ENCODE measurements around the gene PODXL.
"Not testable (repeated sequence)": the region's sequence is repeated elsewhere in the genome, so short reads cannot be mapped to it uniquely, and the experiment has no call there.

The PODXL gene

DNA sequence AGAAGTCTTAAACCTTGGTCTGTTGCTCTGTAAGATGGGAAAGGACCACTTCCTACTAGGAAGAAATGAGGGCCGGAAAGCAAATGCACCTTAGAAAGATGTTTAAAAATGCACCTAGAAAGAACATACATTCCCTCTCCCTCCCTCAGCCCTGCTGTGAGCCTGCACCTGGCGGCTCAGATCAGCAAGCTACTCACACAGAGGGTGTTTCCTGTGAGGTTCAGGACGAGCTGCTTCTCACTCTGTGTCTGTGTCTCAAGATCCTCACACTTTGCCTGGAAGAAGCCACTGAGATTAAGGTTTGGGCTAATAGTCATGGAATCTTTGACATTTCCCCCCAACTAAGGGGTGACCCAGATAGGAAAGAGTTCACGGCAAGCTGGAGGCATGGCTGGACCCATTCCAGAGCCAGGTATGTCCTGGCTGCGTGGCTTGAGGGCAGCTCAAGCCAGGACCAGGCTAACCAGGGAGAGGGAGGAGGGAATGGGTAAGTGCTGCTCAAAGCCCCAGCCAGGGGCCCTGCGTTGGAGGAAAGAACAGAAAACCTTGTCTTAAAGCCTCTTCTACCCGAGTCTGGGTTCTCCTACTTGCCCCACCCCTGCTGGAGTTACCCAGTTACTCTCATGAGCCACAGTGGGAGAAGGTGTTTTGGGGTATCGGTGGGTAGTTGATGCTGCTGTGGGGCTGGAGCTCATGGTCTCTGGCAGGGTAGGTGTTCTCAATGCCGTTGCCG lies 47.5 kb downstream of the PODXL start:
- no peak for DNase-seq (ENCODE audit: low read depth)

DNA sequence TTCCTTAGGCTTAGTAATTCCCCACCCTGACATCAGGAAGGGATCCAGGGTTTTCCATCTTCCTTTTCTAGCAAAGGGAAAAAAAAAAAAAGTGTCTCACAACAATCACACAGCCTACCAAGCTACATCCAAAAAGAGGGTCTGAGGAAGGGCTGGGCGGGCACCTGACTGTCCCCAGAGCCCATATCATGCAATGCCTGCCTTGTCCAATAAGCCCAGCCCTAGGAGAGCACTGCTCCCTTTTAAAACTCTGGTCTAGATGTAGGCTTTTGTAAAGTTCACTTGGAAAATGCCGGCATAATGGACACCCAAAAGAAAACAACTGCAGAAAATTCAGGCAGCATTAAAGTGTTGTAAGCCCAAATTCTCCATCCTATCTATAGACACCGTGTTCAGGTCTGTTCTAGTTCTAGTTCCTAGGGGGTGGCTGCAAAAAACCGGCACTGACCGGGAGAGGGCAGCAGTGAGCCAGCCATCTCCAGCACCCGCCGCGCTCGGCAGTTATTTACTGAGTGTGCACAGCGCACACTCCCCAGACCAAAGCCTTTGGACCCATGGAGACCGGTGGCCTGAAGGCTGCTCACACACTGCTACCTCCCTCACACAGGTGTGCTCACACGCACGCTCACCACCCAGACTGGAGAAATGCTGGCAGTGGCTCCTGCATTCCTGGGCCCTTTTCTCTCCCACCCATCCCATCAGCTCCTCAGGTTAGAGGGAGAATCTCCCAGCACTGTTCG lies 48.7 kb downstream of the PODXL start:
- peak; percentile 77 for DNase-seq (ENCODE audit: low read depth)

DNA sequence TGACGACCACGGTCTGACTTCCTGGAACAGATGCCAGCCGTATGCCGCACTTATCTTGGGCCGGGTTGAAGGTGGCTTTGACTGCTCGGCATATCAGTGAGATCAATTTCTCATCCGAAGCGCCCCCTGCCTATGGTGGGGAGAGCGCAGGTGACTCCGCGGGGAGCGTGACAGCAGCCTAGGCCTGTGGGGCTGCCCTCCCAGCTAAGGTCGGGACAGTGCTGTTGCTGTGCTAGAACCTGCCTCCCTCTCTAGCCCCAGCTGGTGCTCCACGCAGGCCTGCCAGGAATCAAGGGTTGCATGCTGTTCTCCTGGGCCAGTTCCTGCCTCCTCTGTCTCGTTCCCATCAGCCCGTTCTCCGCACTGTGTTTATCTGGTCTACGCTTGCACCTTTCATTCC lies 49.8 kb downstream of the PODXL start:
- no peak for DNase-seq (ENCODE audit: low read depth)

DNA sequence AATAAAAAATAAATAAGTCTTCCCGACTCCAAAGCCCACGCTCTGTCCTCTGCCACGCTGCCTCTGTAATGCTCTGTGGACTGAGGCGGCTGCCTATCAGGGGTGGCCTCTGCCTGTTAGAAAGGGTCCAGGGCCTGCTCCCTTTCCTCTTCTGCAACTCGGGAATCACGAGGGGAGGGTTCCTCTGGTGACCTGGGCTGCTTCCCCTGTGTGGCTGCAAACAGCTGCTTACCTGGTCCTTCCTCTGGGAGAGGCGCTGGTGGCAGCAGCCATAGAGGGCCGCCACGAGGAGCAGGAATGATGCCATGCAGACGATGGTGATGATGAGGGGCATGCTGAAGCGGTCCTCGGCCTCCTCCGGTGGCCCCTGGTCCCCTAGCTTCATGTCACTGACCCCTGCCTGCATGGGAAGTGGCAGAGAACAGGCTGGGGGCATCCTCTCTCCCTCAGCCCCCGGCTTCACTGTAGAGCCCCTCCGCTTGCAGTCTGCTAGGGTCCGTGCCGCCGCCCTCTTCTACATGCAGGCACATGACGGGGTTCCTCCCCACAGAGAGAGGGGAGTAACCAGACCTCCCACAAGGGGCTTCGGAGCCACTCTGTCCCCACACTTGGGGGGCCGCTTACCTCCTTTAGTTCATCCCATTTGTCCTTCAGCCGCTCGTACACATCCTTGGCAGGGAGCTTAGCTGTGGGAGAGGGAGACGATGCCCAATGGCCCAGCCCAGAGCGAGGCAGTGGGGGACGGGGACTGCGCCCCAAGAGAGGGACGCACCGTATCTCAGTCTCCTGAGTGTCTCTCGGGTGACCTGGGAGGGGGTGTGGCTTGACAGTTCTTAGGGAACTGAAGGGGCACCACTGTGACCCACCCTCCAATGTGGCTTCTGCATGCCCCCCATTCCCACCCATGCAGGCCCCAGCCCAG lies 50.5 kb downstream of the PODXL start:
- DNase-seq (ENCODE audit: low read depth) = no peak

DNA sequence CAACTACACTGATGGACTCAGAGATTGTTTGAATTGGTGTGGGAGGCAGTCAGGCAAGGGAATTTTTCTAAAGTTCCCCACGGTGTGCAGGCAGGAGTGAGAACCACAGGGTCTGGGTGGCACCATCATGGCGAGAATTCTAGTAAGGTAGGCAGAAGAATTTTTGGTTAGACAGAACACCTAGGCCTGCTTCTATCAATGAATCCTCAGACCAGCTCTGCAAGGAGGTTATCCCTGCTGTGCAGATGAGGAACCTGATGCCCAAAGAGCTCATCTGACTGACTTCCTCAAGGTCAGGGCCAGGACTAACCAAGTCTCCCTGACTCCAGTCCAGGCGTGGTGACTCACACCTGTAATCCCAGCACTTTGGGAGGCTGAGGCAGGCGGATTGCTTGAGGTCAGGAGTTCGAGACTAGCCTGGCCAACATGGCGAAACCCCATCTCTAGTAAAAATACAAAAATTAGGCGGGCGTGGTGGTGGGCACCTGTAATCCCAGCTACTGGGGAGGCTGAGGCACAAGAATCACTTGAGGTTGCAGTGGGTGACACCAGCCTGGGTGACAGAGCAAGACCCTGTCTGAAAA lies 51.3 kb downstream of the PODXL start:
- DNase-seq (ENCODE audit: low read depth) = not testable (repeated sequence)

DNA sequence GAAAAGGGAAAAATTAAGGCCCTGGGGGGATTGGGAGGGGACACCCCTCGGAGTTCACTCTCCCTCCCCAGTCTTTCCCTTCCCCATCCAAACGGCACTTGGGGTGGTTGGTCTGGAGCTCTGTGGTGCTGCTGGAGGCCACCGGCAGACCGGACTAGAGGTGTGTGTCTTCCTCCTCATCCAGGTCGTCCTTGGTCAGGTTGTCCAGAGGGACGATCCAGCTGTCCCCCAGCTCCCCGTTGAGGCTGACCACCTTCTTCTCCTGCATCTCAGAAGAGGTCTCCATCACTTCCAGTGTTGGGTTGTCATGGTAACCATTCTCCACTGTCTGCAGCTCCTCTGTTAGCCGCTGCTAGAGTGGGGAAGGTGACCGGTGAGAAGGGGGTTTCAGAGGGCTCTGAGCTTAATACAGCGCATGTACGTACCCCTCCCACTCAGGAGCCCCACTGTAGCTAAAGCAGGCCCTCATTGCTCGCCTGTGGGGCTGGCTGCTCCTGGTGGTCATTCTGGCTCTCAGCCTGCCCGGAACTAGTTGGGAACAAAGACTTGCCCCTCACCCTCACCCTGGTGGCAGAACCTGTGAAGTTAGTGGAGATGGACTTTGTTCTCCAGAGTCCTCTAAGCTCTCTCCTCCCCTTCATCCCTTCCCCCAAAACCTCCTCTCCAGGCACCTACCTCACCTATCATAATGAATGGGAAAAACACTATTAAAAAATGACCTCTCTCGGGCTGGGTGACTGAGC lies 52.1 kb downstream of the PODXL start:
- DNase-seq (ENCODE audit: low read depth) = no peak

DNA sequence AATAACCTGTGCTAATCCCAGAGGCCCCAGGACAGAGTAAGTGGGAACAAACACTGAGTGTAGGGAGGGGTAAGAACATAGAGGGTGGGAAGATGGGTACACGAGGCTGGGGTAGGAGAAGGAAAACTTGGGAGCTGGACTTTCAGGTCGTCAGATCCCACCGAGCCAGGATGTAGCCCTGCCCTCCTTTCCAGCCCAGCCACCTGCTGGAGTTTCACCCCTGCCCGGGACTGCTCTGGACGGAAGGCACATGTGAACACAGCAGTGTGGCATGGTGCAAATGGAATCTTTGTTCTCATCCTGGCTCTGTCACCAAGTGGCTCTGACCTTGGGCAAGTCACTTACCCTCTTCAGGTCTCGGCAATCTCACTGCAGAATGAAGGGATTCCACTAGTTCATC lies 52.8 kb downstream of the PODXL start:
- DNase-seq (ENCODE audit: low read depth) = no peak

DNA sequence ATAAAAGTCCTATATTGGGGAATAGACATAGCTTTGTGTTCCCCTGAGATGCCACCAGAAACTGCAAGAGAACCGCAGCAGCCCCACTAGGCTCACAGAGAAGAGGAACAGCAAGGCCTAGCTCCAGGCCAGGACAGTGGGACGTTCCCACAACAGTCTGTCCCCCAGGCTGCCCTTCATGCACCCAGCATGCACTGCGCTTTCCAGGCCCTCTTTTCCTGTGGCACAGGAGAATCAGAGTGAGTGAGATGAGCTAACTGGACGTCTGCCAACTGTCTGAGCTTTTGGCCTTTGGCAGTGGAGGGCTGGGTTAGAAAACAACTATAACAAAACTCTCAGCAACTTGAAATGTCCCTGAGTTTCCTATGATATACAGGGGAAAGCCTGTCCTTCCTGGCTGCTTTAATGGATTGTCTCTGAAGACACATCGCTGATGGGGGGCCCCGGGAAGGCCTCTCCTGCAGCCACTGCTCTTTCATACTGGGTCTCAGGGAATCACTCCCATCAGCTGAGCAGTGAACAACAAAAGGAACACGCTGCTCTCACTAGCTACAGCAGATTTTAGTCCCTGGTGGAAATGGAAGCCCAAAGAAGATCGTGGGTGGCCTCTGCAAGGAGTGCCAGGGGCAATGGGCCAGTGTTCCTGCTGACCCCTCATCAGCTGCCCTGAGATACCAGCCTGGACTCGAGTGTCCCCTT lies 53.5 kb downstream of the PODXL start:
- DNase-seq (ENCODE audit: low read depth) = peak; percentile 84

DNA sequence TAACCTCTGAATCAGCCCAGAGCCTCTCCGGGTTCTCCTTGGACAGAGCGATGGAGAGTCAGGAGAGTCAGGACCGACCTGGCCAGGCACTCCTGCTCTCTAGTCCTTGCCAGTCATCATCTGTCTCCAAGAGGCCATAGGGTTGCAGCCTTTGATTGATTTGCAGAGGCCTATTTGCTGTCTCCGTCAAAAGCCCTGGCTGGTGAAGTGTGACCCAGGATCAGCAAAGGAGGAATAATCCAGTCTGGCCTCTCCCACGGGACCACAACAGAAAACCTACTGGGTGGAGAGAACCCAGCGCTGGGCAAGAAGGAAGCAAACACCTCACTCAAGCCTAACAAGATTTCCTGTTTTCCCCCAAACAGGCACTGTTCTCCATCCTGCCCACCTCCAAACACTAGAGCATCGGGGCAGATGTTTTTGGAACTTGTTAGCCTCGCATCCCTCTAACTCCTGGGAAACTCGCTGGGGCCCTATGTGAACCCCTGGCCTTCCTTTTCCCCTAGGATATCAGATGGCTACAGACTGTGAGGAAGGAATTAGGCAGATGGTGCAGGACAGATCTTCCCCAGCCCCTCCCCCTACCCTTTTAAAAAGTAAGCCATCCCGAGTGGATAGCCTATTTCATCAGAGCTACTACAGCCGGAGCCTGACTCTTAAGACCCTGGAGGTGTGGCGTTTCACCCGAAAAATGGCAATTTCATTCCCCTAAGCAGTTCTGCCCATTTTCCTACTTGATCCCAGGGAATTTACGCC lies 54.3 kb downstream of the PODXL start:
- no peak for DNase-seq (ENCODE audit: low read depth)

DNA sequence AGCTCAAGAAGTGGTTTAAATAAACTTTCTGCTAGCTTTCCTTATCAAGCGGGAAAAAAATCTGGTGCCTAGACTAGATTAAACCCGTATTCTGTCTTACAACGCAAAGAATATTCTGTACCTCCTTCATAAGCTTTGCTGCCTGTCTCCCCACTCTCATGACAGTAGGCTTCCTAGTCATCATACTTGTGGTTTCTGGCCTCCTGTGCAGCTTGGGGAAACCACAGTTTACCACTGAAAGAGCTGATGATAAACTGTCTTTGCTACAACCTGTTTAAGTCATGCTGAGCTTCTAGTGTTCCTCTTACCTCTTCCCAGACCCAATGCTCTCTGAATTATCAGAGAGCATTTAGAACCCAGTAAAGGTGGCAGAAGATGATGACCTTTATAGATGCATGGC lies 55.0 kb downstream of the PODXL start:
- peak; percentile 75 for DNase-seq (ENCODE audit: low read depth)

DNA sequence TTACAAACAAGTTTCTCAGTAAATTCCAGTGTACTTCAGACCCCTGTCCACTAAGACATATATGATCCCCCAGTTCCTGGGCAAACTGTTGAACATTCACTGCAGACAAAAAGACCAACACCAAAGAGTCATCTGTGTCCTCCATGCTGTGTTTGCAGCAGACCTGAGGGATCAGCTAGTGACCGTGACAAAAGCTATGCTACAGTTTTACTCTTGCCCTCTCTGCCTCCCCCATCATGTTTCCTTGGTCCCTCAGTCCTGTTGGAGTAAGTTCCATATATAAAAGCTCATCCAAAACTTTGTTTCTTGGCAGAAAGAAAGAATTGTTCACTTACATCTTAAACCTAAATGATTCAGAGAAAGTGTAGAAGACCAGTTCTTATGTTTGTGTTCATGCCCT lies 56.1 kb downstream of the PODXL start:
- DNase-seq (ENCODE audit: low read depth) = no peak

DNA sequence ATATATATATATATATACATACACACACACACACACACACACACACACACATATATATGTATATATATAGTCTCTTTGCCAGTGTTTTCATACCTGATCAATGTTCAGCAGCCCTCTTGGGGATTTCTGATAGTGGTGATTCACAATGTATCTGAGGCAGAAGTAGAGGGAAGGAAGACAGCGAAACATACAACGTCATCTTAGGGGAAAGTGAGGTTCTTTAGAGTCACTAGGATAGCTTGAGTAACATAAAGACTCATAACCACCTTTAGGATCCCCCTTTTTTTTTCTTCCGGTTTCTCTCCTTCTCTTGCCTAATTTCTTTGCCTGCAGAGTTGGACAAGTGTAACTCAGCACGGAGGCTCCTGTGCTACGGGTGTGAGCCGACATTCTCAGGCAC lies 56.6 kb downstream of the PODXL start:
- no peak for DNase-seq (ENCODE audit: low read depth)

DNA sequence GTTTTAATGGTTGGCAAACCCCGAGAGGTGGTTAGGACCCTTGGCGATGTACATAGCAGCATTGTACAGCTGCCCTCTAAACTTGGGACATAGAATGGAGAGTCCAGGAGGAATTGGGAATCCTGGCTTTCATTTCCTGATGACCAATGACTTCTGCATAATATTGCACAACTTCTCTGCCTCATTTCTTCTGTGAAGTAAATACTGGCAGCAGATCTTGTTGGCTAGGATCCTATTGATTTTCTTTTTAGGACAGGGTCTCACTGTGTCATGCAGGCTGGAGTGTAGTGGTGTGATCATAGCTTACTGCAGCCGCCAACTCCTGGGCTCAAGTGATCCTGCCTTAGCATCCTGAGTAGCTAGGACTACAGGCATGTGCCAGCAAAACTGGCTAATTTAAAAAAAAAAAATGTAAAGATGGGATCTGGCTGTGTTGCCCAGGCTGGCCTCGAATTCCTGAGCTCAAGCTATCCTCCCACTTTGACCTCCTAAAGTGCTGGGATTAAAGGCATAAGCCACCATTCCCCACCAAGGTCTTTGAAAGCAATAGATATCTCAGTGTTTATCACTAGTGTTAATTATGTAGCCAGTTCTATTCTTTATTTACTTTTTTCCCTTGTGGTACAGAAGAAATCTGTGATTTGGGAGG lies 58.1 kb downstream of the PODXL start:
- no peak for DNase-seq (ENCODE audit: low read depth)

DNA sequence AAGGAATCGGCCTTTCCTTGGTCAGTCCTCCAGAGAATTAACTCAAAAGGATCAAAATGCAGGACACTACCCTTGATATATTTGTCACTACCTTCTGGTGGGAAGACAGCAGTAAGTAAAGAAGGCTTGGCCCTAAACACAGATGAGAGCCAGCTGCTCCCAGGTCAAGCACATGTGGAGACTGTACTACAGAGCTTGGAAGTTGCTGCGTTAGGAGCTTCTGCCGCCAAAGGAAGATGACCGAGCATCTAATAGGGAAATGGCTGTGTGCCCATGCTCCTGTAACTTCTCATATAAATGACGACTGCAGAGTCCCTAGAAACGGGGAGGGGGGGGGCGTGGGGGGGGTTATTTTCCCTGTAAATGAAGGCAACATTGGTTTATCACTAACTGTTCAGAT lies 59.0 kb downstream of the PODXL start:
- DNase-seq (ENCODE audit: low read depth) = no peak

DNA sequence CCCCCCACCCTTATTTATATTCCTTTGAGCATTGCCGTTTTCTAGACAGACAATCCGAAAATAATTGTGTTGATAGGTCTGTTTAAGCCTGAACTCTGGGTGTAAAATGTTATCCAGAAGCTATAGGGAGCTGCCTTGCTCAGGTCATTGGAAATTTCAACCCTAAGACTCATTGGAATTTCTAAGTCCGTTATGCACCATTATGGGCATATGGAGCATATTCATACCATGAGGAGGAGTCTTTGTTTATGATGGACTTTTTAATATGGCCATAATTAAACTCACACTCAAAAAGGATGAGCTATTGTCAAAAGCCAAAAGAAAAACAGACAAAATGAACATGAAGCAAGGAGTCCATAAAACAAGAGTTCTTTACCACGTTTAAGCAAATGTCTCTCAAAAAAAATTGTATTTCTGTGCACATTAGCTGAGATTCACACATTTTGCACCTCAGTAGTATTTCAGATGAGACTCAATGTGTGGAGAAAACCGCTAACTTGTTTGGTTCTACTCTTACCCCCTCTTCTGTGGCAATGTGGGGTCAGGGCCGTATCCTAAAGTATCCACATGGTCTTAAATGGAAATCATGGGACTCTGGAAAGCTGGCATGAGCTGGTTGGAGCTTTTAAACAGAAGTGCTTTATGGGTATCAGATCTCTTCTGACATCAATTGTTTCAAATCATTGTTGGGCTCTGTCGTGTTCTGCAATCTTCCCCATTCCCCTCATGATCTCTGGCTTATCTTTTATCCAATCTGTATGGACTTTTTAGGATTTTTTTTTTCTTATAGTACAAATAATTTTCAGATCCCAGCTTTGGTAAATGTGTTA lies 60.5 kb downstream of the PODXL start:
- no peak for DNase-seq (ENCODE audit: low read depth)

DNA sequence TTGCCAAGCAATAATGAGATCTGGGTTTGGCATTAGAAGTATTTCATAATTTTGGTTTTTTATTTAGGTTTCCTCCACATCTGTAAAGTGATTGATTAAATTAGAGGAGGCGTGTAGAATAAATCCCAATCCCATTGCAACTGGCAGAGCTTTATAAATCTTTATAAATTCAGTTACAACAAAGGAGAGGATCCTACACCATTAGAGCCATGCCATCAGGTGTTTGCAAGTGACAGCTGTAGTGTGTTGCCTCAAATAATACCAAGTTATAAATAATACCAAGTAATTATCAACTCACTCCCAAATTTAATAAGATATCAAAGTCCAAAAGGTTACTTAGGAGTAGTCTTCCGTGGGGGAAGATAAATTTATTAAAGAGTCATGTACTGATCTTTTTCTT lies 62.2 kb downstream of the PODXL start:
- no peak for DNase-seq (ENCODE audit: low read depth)

DNA sequence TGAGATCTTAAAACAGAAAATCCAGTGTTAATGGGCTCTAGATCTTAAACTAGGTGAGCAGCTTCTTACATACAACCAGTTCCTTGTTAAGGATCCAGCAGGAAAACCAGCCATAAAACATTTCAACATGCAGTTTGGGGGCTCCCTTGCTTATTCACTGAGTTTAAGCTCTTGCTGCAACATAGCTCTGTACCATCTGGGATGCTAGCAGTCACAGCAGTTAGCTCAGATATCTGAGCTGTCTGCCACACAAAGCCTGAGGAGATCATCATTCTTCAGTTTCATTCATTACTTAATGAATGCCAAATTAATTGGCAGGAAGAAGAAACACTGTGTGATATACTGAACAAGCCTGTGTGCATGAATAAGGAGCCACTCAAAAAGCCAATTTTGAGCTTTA lies 62.8 kb downstream of the PODXL start:
- DNase-seq (ENCODE audit: low read depth) = no peak

DNA sequence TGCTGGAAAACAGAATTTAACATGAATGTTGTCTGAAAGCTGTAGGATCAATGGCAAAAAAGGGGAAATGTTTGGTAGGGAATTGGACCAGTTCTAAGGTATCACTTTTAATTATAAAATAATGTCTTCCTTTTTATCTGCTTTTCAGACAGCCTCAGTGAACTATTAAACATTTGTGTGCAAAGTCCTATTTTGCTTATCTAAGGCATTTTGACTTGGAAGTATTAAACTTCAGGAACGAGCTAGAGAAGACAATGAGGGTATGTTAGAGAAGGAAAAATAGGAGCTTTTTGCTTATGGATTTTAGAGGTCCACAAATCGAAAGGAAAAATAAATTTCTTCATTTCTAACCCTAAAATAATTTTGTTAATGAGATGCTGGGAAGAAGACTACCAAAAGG lies 63.3 kb downstream of the PODXL start:
- DNase-seq (ENCODE audit: low read depth) = no peak

DNA sequence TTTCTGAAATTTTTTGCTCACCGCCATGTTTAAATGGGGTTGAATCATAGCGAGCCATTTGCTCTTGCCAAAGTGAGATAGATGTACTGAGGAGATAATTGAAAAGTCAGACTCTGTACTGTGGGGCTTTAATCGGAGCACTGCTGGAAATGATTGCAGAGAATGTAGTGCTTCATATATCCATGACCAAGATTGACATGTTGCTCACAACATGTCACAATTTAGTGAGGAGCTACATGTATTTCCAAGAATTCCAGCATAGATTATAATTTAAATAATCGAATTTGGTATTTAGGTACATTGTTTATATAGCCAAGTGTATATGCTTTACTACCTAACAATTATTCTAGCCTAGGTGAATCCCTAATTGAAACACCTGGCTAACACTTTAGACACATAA lies 66.5 kb downstream of the PODXL start:
- DNase-seq (ENCODE audit: low read depth) = no peak

Measured in EH (cell line).